ENCODE results near the gene MTX3.

- TF ChIP-seq CREM (IDR thresholded peaks at IDR 0.05; ENCODE audit: low read depth) (no peak), USF1 (IDR thresholded peaks at IDR 0.05; ENCODE audit: borderline replicate concordance, extremely low read length, insufficient read depth, low read depth, low read length) (no peak), PBX3 (IDR thresholded peaks at IDR 0.05; ENCODE audit: insufficient replicate concordance, low read depth, low read length) (no peak), CTCF (IDR thresholded peaks at IDR 0.05 in 2 of 3, conservative IDR thresholded peaks at IDR 0.05 in 1 of 3; ENCODE audit: control insufficient read depth in 2 of 3, extremely low read depth in 1 of 3, insufficient read depth in 1 of 3, low read depth in 3 of 3, low read length in 3 of 3) (no peak), POLR2A (IDR thresholded peaks at IDR 0.05; ENCODE audit: low read depth, low read length) (no peak), PRDM15 (CRISPR knock-in tag; IDR thresholded peaks at IDR 0.05) (no peak)
These were observed 48.6 kb upstream of the MTX3 start for GRCh38 chr5:80039650-80040049.

Measured in GM12878 (cell line).